Neural cell (in vitro differentiated cells): ENCODE results near the gene ACIN1. TPM values are rescaled to one million over a fixed set of nuclear protein-coding genes. Genes with fewer than 3 reads are reported as not detected.

Experiments used
- H2AFZ ChIP-seq: fragments of 200-600, 300-800 bp; sonication (generic), shearing (Covaris generic); 2 replicates; pipeline ENCODE4 v1.6.0; 2014; ENCODE audit warnings: low read depth, mild to moderate bottlenecking, antibody characterized with exemption, low read length, moderate library complexity
- H3F3A ChIP-seq: fragments of 200-600 bp; shearing (Covaris generic); 2 replicates; pipeline ENCODE4 v1.6.1; 2016; ENCODE audit warnings: mild to moderate bottlenecking, moderate library complexity, mixed read lengths, antibody characterized with exemption, low read length; ENCODE audit not compliant: insufficient read depth, poor library complexity, severe bottlenecking
- H3K27ac ChIP-seq: fragments of 200-600, 300-800 bp; sonication (generic), shearing (Covaris generic); 2 replicates; pipeline ENCODE4 v1.5.1; 2014; ENCODE audit warnings: mild to moderate bottlenecking, low read length, moderate library complexity
- H3K27me3 ChIP-seq: fragments of 300-800, 200-600 bp; sonication (generic), shearing (Covaris generic); 2 replicates; pipeline ENCODE4 v1.6.0; 2014; ENCODE audit warnings: mild to moderate bottlenecking, low read depth, low read length, moderate library complexity; ENCODE audit not compliant: insufficient read depth
- H3K36me3 ChIP-seq: fragments of 300-800, 200-600 bp; sonication (generic), shearing (Covaris generic); 2 replicates; pipeline ENCODE4 v1.5.1; 2014; ENCODE audit warnings: mild to moderate bottlenecking, antibody characterized with exemption, low read length, moderate library complexity; ENCODE audit not compliant: insufficient read depth
- H3K4me2 ChIP-seq: fragments of 300-800, 200-600 bp; sonication (generic), shearing (Covaris generic); 2 replicates; pipeline ENCODE4 v1.6.0; 2014; ENCODE audit warnings: mild to moderate bottlenecking, low read length
- H3K4me3 ChIP-seq: fragments of 300-800, 200-600 bp; sonication (generic), shearing (Covaris generic); 2 replicates; pipeline ENCODE4 v1.5.1; 2014; ENCODE audit warnings: mild to moderate bottlenecking, low read length, moderate library complexity
- H3K79me2 ChIP-seq: fragments of 200-600 bp; shearing (Covaris generic); replicated peaks from 2 replicates; pipeline ENCODE4 v1.6.0; 2014; ENCODE audit warnings: mild to moderate bottlenecking, low read length, moderate library complexity; ENCODE audit not compliant: insufficient read depth
- H3K9ac ChIP-seq: fragments of 300-800, 200-600 bp; sonication (generic), shearing (Covaris generic); 2 replicates; pipeline ENCODE4 v1.6.1; 2016; ENCODE audit warnings: mild to moderate bottlenecking, low read length, mixed read lengths
- H3K9me2 ChIP-seq: fragments of 200-600 bp; shearing (Covaris generic); 2 replicates; pipeline ENCODE4 v1.6.1; 2016; ENCODE audit warnings: mild to moderate bottlenecking, low read length, mixed read lengths; ENCODE audit not compliant: insufficient read depth
- H3K9me3 ChIP-seq: fragments of 200-600, 300-800 bp; sonication (generic), shearing (Covaris generic); 2 replicates; pipeline ENCODE4 v1.6.1; 2016; ENCODE audit warnings: mild to moderate bottlenecking, mixed run types, low read length, moderate library complexity, mixed read lengths
- H4K20me1 ChIP-seq: fragments of 200-600 bp; shearing (Covaris generic); 2 replicates; pipeline ENCODE4 v1.6.1; 2016; ENCODE audit warnings: mild to moderate bottlenecking, mixed run types; ENCODE audit not compliant: insufficient read depth
- CTCF ChIP-seq: fragments of 450-650 bp; IDR thresholded peaks from 2 replicates; pipeline ENCODE4 v1.5.1; 2014; ENCODE audit warnings: antibody characterized with exemption, mild to moderate bottlenecking, moderate library complexity; ENCODE audit not compliant: poor library complexity, severe bottlenecking
- EP300 ChIP-seq: fragments of 450-650 bp; conservative IDR thresholded peaks from 2 replicates; pipeline ENCODE4 v1.6.1; 2014; ENCODE audit warnings: antibody characterized with exemption, mild to moderate bottlenecking, moderate library complexity; ENCODE audit not compliant: poor library complexity, severe bottlenecking
- MXI1 ChIP-seq: fragments of 450-650 bp; conservative IDR thresholded peaks from 2 replicates; pipeline ENCODE4 v1.6.1; 2014; ENCODE audit warnings: antibody characterized with exemption, mild to moderate bottlenecking; ENCODE audit not compliant: poor library complexity, severe bottlenecking
- POLR2AphosphoS5 ChIP-seq: IDR thresholded peaks from 2 replicates; pipeline ENCODE4 v1.6.1; 2012
- RAD21 ChIP-seq: fragments of 450-650 bp; conservative IDR thresholded peaks from 2 replicates; pipeline ENCODE4 v1.6.1; 2014; ENCODE audit warnings: antibody characterized with exemption, mild to moderate bottlenecking, moderate library complexity
- REST ChIP-seq: IDR thresholded peaks from 2 replicates; pipeline ENCODE4 v1.6.1; 2012; ENCODE audit warnings: borderline replicate concordance
- SMC3 ChIP-seq: fragments of 450-650 bp; conservative IDR thresholded peaks from 2 replicates; pipeline ENCODE4 v1.6.1; 2014; ENCODE audit warnings: antibody characterized with exemption, mild to moderate bottlenecking, moderate library complexity; ENCODE audit not compliant: poor library complexity
- TAF1 ChIP-seq: IDR thresholded peaks from 2 replicates; pipeline ENCODE4 v1.6.1; 2012; ENCODE audit warnings: low read depth
- polyA plus RNA-seq: library from polyadenylated mRNA; depleted of rRNA; stranded (reverse); fragments of >200 nt; gene quantifications from 2 replicates; pipeline ENCODE4 v1.2.3, GENCODE V29; 2014

ACIN1 gene
- polyA plus RNA-seq, 1 donor from 2014 or later: 143 TPM

- no peak within 1 kb of the TSS for H3K4me2 ChIP-seq
- no peaks in the 10 kb centered on the region for H3F3A ChIP-seq
- TF ChIP-seq EP300 (no peak), POLR2AphosphoS5 (no peak), MXI1 (no peak), REST (no peak), CTCF (no peak), RAD21 (no peak), SMC3 (no peak), TAF1 (no peak)
- H3K27ac ChIP-seq: no peak within 1 kb of the TSS
- H3K9me3 ChIP-seq: no peaks in the 10 kb centered on the region
- no peaks in the 10 kb centered on the region for H3K79me2 ChIP-seq
- H2AFZ ChIP-seq: no peak within 1 kb of the TSS
- H3K9ac ChIP-seq: no peak within 1 kb of the TSS
- no peaks in the 10 kb centered on the region for H3K36me3 ChIP-seq
- H4K20me1 ChIP-seq: no peaks in the 10 kb centered on the region
- no peaks in the 10 kb centered on the region for H3K27me3 ChIP-seq
- H3K9me2 ChIP-seq: no peaks in the 10 kb centered on the region
- no peak within 1 kb of the TSS for H3K4me3 ChIP-seq
Observed at GRCh38 chr14:23104591-23105347, 9.8 kb upstream of the ACIN1 start, which contains the start of gene CIROP. Gene CIROP (minus strand): TSS chr14:23104989. CDS start chr14:23104920, 69 bp downstream.

GRCh38 chr14:23104070-23104590, 9.2 kb upstream of the ACIN1 start:
- Histone ChIP-seq H3K79me2 (no peaks in the 10 kb centered on the region), H3K9me2 (no peaks in the 10 kb centered on the region), H3K9ac (no peak overlapping the region), H4K20me1 (no peaks in the 10 kb centered on the region), H3K4me2 (no peak overlapping the region), H3K9me3 (no peaks in the 10 kb centered on the region), H3K27ac (no peak overlapping the region), H3K36me3 (no peaks in the 10 kb centered on the region), H3K27me3 (no peaks in the 10 kb centered on the region), H3K4me3 (no peak overlapping the region), H2AFZ (no peak overlapping the region), H3F3A (no peaks in the 10 kb centered on the region)
- TF ChIP-seq TAF1: no peak
- TF ChIP-seq REST: no peak
- no peak for TF ChIP-seq POLR2AphosphoS5
- TF ChIP-seq SMC3: no peak
